ENCODE data around the gene SH3GLB2.
"Not testable (repeated sequence)": the region's sequence is repeated elsewhere in the genome, so short reads cannot be mapped to it uniquely, and the experiment has no call there.

SH3GLB2 gene

DNA sequence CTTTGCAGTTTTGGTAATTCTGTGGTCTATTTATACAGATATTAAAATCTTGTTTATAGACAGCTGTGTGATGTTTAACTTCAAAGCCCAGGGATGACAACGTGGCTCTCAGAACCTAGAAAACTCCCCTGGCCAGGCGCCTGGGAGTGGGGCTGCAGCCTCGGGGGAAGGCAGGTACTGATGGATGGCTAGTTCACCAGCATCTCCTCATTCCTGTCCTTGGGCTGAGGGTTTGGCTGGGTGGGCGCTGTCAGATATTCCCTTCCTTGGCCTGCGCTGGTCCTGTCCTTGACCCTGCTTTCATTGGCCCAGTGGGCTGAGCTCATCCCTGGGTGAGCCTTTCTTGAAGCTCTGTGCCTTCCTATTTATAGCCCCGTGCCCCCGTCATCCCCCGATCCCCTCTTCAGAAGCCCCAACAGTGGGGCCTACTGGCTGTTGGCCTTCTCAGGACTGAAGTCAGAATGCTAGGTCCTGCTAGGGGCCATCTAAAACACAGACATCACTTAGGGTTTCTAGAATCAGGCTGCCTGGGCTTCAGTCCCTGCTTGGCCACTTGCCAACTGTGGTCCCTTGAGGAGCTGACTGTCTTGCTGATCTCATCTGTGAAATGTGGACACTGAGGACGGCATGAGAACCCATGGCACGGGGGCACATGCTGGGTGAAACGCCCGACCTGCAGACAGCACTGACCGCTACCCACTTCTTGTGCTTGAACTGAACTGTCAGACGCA, 20.9 kb downstream of the SH3GLB2 start:
- in situ Hi-C loops (cut with HindIII; ENCODE audit: low pct_ligation_motif_present, low pct_unique_long_range_greater_than_20kb, low sequenced_read_pairs): no loop called here
- DNase-seq: no peak

DNA sequence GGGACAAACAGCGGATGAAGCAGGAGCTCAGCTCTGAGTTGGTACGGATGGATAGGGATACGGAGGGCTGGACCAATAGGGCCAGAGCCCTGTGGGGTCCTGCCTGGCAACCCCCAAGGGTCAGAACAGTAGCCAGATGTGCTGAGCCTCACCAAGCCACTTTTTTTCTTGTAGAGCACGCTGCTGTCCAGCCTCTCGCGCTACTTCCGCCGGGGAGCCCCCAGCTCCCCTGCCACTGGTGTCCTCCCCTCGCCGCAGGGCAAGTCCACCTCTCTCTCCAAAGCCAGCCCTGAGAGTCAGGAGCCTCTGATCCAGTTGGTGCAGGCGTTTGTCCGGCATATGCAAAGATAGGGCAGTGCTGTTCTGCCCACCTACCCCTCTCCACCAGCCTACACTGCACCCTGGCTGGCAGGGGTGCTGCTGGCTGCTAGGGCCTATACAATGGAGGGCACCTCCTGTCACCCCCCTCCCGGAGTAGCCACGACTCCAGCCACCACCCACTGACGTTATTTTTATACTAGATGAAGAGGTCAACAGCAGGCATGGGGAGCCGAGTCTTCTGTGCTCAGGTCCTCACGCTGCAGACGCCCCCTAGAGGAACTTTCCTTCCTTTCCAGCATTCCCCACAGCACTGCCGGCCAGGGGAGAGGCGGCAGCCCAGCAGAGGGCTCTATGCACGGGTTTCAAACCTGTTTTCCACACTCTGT, 21.6 kb downstream of the SH3GLB2 start:
- peak; percentile 77 for DNase-seq
- in situ Hi-C loops (cut with HindIII; ENCODE audit: low pct_ligation_motif_present, low pct_unique_long_range_greater_than_20kb, low sequenced_read_pairs): no loop called here

DNA sequence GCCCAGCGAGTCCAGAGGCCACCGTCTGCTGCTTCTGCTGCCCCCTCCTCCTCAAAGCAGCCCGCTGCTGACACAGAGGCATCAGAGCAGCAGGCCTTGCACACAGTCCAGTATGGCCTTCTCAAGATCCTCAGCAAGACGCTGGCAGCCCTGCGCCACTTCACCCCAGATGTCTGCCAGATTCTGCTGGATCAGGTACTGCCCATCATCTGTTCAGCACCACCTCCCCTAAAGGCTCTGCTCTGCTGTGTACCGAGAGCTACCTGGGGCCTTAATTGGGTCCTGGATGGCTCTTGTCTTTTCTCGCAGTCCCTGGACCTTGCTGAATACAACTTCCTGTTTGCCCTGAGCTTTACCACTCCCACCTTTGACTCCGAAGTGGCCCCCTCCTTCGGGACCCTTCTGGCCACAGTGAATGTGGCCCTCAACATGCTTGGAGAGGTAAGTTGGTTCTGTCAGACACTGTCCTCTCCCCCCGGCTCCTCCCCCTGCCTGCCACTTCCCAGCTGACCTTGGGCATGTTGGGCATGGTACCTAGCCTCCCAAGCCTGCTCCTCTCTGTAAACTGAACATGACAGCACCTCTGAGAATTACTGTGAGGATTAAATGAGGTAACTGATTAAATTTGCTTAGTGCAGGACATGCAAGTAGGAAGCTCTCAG, 22.7 kb downstream of the SH3GLB2 start:
- no peak for DNase-seq
- in situ Hi-C loops (cut with HindIII; ENCODE audit: low pct_ligation_motif_present, low pct_unique_long_range_greater_than_20kb, low sequenced_read_pairs): no loop called here

DNA sequence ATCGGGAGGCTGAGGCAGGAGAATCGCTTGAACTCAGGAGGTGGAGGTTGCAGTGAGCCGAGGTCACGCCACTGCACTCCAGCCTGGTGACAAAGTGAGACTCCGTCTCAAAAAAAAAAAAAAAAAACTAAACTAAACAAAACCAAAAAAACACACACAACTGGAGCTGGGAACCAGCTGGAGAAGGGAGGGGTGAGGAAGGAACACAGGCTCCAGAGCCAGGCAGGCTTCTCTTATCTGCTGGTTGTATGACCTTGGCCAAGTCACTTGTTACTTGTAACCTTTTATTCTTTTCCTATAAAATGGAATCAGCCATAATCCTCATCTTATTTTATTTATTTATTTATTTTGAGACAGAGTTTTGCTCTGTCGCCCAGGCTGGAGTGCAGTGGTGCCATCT, 24.0 kb downstream of the SH3GLB2 start:
- in situ Hi-C loops (cut with HindIII; ENCODE audit: low pct_ligation_motif_present, low pct_unique_long_range_greater_than_20kb, low sequenced_read_pairs); DNase-seq: not testable (repeated sequence)

DNA sequence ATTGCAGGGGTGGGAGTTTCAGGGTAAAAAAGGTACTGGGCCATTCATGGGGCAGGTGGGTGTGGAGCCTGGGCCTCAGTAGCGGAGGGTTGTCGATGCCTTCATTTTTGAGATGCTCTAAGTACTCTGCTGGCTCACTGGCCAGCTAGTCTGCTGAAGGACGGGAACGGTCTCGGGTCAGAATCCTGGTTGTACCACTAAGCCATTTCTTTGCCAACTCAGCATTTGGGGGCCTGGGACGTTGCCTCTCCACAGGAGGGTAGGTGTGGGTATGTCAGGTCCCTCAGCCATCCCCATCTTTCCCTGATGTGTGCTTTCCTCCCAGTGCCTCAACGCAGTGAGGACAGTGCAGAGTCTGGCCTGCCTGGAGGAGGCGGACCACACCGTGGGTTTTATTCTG, 25.1 kb downstream of the SH3GLB2 start:
- in situ Hi-C loops (cut with HindIII; ENCODE audit: low pct_ligation_motif_present, low pct_unique_long_range_greater_than_20kb, low sequenced_read_pairs): no loop called here
- no peak for DNase-seq

DNA sequence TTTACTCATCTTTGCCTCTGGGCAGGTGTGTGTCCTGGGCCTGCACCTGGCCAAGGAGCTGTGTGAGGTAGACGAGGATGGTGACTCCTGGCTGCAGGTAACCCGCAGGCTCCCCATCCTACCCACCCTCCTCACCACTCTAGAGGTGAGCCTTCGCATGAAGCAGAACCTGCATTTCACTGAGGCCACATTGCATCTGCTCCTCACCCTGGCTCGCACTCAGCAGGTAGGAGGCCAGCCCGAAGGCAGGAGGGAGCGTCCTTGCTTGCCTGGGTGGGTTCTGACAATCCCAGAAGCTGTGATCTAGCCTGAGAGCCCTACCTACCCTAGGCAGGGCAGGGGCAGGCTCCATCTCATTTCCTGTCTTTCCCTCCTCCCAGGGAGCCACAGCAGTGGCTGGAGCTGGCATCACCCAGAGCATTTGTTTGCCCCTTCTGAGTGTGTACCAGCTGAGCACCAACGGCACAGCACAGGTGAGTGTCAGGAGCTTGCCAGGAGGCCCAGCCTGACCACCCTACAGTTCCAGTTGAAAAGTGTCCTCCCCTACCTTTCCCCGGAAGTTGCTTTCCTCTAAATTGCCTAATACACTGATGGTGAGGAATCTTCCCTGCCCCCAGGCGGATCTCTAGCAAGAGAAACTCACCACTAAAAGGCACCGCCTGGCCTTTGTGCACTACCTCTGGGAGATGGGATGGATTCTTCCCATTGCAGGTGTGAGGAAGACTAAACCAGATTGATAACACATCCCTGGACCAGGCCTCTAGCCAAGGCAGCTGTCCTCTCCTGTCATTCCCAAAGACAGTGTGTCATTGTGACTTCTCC, 26.4 kb downstream of the SH3GLB2 start:
- no peak for DNase-seq
- in situ Hi-C loops (cut with HindIII; ENCODE audit: low pct_ligation_motif_present, low pct_unique_long_range_greater_than_20kb, low sequenced_read_pairs): no loop called here

DNA sequence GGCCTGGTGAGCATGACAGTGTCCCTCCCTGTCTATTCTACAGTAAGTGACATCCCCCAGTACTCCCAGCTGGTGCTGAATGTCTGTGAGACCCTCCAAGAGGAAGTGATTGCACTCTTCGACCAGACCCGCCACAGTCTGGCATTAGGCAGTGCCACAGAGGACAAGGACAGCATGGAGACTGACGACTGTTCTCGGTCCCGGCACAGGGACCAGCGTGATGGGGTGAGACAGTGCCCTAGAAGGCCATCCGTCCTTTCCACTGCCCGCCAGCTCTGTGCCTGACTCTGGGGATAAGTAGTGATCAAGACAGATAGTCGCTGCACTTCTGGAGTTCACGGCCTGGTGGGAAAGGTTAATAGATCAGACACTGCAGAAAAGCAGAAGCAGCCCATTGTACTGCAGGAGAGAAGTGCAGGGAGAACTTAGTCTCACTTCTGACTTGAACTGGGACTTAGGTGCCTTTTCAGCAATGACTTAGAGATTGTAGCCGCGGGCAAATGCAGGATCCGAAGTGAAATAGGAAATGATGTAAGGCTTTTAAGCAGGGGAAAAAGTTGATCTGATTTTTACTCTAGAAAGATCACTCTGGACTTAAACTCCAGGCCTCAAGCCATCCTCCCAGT, 28.4 kb downstream of the SH3GLB2 start:
- in situ Hi-C loops (cut with HindIII; ENCODE audit: low pct_ligation_motif_present, low pct_unique_long_range_greater_than_20kb, low sequenced_read_pairs): no loop called here
- DNase-seq: no peak

DNA sequence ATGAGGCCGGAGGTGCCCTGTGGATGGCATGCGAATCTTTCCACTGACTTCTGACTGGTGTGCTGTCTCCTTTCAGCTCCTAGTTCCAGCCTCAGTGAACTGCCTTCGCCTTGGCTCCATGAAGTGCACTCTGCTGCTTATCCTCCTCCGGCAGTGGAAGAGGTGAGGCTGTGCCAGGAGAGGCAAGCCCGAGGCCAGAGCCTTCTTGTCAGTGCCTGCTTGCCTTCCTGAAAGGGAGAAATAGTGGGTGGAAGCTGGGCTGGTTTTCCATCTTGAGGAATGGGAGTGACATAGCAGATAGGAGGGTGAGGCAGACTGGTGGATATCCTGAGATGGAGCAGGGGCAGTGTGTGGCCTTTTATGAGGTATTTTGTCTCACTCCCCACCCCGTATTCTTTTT, 29.7 kb downstream of the SH3GLB2 start:
- DNase-seq: no peak
- in situ Hi-C loops (cut with HindIII; ENCODE audit: low pct_ligation_motif_present, low pct_unique_long_range_greater_than_20kb, low sequenced_read_pairs): no loop called here

DNA sequence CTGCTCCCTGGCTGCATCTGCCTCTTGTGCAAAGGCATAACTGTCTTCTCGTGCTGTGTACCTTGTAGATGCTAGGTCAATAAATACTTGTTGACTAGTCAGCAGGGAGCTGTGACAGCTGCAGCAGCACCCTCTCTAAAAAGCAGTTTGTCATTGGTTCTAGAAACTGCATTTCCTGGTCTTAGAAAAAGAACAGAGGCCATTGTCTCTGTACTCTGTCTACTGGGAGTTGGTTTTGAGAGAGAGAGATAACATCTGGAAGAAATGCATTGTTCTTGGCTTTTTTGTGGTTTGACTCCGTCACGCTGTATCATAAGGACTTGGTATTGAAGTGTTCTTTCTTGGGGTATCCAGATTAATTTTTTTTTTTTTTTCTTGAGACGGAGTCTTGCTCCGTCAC, 32.3 kb downstream of the SH3GLB2 start:
- no peak for DNase-seq
- in situ Hi-C loops (cut with HindIII; ENCODE audit: low pct_ligation_motif_present, low pct_unique_long_range_greater_than_20kb, low sequenced_read_pairs): no loop called here

DNA sequence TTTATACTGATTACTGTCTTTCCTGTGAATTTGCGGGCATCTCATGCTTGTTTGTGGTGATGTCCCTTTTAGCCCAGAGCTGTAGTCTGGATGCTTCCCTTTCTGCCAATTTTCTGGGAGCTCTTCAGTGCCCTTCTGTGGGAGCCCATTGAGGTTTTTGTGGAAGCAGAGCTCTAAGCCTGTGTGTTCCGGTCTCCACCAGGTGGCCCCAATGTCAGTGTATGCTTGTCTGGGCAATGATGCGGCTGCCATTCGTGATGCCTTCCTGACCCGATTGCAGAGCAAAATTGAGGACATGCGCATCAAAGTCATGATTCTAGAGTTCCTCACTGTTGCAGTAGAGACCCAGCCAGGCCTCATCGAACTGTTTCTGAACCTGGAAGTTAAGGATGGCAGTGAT, 35.1 kb downstream of the SH3GLB2 start:
- in situ Hi-C loops (cut with HindIII; ENCODE audit: low pct_ligation_motif_present, low pct_unique_long_range_greater_than_20kb, low sequenced_read_pairs): no loop called here
- peak; percentile 7 for DNase-seq

DNA sequence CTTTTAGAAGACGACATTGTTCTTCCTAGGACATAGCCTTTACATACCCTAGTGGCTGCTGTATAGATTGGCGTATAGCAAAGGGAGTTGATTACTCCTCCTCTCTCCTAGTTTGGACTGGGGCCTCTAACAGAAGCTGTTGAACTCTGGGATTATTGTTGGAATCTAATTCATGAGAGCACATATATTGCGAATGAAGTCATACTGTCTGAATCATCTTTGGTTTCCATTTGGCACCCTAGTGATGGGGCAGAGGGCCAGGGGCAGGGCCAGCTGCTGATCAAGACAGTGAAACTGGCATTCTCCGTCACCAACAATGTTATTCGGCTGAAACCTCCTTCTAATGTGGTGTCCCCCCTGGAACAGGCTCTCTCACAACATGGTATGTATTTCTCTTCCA, 40.3 kb downstream of the SH3GLB2 start:
- in situ Hi-C loops (cut with HindIII; ENCODE audit: low pct_ligation_motif_present, low pct_unique_long_range_greater_than_20kb, low sequenced_read_pairs): no loop called here
- DNase-seq: peak; percentile 86

DNA sequence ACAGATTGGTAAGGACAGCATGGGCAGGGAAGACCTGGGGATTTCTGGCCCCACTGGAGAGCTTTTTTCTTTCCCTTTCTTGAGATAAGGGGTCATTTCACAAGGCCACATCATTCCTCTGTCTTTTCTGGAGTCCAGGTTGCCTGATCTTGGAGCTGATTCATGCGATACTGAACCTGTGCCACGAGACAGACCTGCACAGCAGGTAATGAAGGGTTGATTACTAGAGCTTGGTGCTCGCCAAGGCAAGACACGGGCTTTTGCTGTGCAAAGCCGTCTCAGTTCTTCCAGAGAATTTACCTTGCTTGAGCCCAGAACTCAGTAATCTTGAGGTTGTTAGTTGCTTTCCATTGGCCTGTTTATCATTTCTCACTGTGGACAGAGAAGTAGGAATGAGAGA, 41.5 kb downstream of the SH3GLB2 start:
- no peak for DNase-seq
- in situ Hi-C loops (cut with HindIII; ENCODE audit: low pct_ligation_motif_present, low pct_unique_long_range_greater_than_20kb, low sequenced_read_pairs): no loop called here

DNA sequence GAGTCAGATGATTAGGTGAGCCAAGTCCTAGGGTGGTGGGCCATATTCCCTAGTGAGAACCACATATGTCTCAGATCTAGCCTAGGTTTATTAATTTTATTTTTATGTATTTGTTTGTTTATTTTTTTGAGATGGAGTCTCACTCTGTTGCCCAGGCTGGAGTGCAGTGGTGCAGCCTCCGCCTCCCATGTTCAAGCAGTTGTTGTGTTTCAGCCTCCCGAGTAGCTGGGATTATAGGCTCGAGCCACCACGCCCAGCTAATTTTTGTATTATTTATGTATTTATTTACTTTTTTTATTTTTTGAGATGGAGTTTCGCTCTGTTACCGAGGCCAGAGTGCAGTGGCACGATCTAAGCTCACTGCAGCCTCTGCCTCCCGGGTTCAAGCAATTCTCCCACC, 44.6 kb downstream of the SH3GLB2 start:
- in situ Hi-C loops (cut with HindIII; ENCODE audit: low pct_ligation_motif_present, low pct_unique_long_range_greater_than_20kb, low sequenced_read_pairs): no loop called here
- no peak for DNase-seq

DNA sequence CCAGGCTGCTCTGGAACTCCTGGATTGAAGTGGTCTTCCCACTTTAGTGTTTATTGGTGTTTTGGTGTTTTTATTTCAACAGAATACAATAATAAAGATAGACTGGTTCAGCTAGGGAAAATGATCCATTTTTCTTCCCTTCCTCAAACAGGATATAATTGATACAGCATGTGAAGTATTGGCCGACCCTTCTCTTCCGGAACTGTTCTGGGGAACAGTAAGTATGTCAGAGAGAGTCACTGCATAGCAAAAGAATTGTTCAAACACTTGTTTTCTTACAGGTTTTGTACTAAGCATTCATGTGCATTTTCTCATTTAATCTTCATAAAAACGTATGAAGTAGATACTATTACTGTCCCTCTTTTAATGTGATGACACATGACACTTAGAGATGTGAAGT, 49.0 kb downstream of the SH3GLB2 start:
- DNase-seq: no peak
- in situ Hi-C loops (cut with HindIII; ENCODE audit: low pct_ligation_motif_present, low pct_unique_long_range_greater_than_20kb, low sequenced_read_pairs): no loop called here

DNA sequence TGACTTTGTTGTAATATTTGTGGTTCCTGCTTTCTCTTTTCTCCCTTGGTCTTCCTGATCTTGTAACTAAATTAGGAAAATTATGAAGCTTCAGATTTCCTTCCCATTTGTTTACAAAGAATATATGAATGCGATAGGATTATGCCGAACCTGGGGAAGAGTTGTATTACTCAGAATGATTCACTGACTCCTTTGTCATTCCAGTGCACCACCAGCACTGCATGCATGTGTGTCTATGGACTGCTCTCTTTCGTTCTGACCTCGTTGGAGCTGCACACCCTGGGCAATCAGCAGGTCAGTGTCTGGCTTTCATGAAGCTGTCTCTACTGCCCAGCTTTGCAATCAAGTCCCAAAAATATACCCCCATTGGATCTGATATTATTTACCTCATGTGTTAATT, 55.2 kb downstream of the SH3GLB2 start:
- in situ Hi-C loops (cut with HindIII; ENCODE audit: low pct_ligation_motif_present, low pct_unique_long_range_greater_than_20kb, low sequenced_read_pairs): no loop called here
- peak; percentile 35 for DNase-seq

DNA sequence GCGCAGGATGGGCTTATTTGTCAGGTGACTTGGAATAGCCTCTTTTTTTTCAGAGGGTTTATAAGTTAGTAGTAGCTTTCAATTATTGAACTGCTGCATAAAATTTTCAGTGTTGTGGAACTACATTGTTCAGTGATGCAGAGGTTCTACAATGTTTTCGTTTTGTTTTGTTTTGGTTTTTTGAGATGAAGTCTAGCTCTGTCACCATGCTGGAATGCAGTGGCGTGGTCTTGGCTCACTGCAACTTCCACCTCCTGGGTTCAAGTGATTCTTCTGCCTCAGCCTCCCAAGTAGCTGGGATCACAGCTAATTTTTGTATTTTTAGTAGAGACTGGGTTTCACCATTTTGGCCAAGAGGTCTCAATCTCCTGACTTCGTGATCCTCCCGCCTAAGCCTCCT, 58.6 kb downstream of the SH3GLB2 start:
- in situ Hi-C loops (cut with HindIII; ENCODE audit: low pct_ligation_motif_present, low pct_unique_long_range_greater_than_20kb, low sequenced_read_pairs): no loop called here
- DNase-seq: peak; percentile 43

DNA sequence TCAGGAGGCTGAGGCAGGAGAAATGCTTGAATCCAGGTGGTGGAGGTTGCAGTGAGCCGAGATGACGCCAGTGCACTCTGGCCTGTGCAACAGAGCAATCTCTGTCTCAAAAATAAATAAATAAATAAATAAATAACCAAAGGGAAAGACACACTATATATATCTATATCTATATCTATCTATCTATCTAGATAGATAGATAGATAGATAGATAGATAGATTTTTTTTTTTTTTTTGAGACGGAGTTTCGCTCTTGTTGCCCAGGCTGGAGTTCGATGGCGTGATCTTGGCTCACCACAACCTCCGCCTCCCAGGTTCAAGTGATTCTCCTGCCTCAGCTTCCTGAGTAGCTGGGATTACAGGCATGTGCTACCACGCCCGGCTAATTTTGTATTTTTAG, 66.7 kb downstream of the SH3GLB2 start:
- DNase-seq; in situ Hi-C loops (cut with HindIII; ENCODE audit: low pct_ligation_motif_present, low pct_unique_long_range_greater_than_20kb, low sequenced_read_pairs): not testable (repeated sequence)

Measured in ACHN (cell line).